Hepatocyte (in vitro differentiated cells): ENCODE measurements around the gene STK32B. TPM values are rescaled to one million over a fixed set of nuclear protein-coding genes. Genes with fewer than 3 reads are reported as not detected.

Source experiments
- DNase-seq: peaks from one replicate; pipeline ENCODE4 v3.0.0-alpha.2; 2016; ENCODE audit warnings: low spot score
- H2AFZ ChIP-seq: fragments of 200-600 bp; sonication (generic); 2 replicates; pipeline ENCODE4 v1.6.0; 2016; ENCODE audit warnings: antibody characterized with exemption, mild to moderate bottlenecking
- H3K27ac ChIP-seq: fragments of 200-600 bp; sonication (generic); 2 replicates; pipeline ENCODE4 v1.5.1; 2016; ENCODE audit warnings: mild to moderate bottlenecking
- H3K27me3 ChIP-seq: fragments of 200-600 bp; sonication (generic); 2 replicates; pipeline ENCODE4 v1.6.1; 2016
- H3K36me3 ChIP-seq: fragments of 200-600 bp; sonication (generic); replicated peaks from 2 replicates; pipeline ENCODE4 v1.5.1; 2016; ENCODE audit warnings: low read depth; ENCODE audit not compliant: insufficient read depth
- H3K4me1 ChIP-seq: fragments of 200-600 bp; sonication (generic); 2 replicates; pipeline ENCODE4 v1.5.1; 2016; ENCODE audit warnings: mild to moderate bottlenecking, moderate library complexity; ENCODE audit not compliant: insufficient read depth
- H3K4me2 ChIP-seq: fragments of 200-600 bp; sonication (generic); 2 replicates; pipeline ENCODE4 v1.6.0; 2016
- H3K4me3 ChIP-seq: fragments of 200-600 bp; sonication (generic); 2 replicates; pipeline ENCODE4 v1.5.1; 2016; ENCODE audit warnings: mild to moderate bottlenecking
- H3K79me2 ChIP-seq: fragments of 200-600 bp; sonication (generic); 2 replicates; pipeline ENCODE4 v1.6.0; 2017; ENCODE audit warnings: mild to moderate bottlenecking
- H3K9me2 ChIP-seq: fragments of 200-600 bp; sonication (generic); replicated peaks from 2 replicates; pipeline ENCODE4 v1.6.0; 2017; ENCODE audit warnings: mild to moderate bottlenecking; ENCODE audit not compliant: insufficient read depth
- H3K9me3 ChIP-seq: fragments of 200-600 bp; sonication (generic); 2 replicates; pipeline ENCODE4 v1.5.1; 2016; ENCODE audit warnings: low read depth, mild to moderate bottlenecking
- H4K20me1 ChIP-seq: fragments of 200-600 bp; sonication (generic); 2 replicates; pipeline ENCODE4 v1.6.0; 2016; ENCODE audit warnings: mild to moderate bottlenecking; ENCODE audit not compliant: insufficient read depth, poor library complexity, severe bottlenecking
- CTCF ChIP-seq: fragments of 200-600 bp; sonication (generic); IDR thresholded peaks from 2 replicates; pipeline ENCODE4 v1.5.1; 2016; ENCODE audit warnings: antibody characterized with exemption, mild to moderate bottlenecking; ENCODE audit not compliant: poor library complexity
- EZH2 ChIP-seq: fragments of 200-600 bp; sonication (generic); IDR thresholded peaks from 2 replicates; pipeline ENCODE4 v1.6.1; 2016; ENCODE audit warnings: antibody characterized with exemption, mild to moderate bottlenecking, borderline replicate concordance
- EZH2phosphoT487 ChIP-seq: fragments of 200-600 bp; sonication (generic); IDR thresholded peaks from one replicate; pipeline ENCODE4 v1.6.1; 2018; ENCODE audit warnings: antibody characterized with exemption, mild to moderate bottlenecking, low read depth, moderate library complexity; ENCODE audit not compliant: unreplicated experiment, severe bottlenecking
- WGBS: methylation state at CpG from one replicate; pipeline ENCODE4 v1.1.6; 2016; ENCODE audit warnings: low lambda C conversion rate; ENCODE audit errors: missing lambda C conversion rate; 5-methylcytosine and 5-hydroxymethylcytosine counted together
- polyA plus RNA-seq: library from polyadenylated mRNA; unstranded; fragments of >200 nt; fragmentation: Nextera tagmentation; extraction: Ambion mirVana; gene quantifications from 2 replicates; pipeline ENCODE4 v1.2.1, GENCODE V29; 2016
- total RNA-seq: library from RNA; depleted of rRNA; stranded (reverse); fragments of >200 nt; gene quantifications from 2 replicates; pipeline ENCODE4 v1.2.3, GENCODE V29; 2014

The STK32B gene
- total and polyA plus RNA-seq, 2 experiments from 2014 or later = 0.51 to 1.6 TPM

GRCh38 chr4:5050520-5051277 lies 581 bp upstream of the STK32B start:
- Histone ChIP-seq H3K9me3 (no peaks in the 10 kb centered on the region), H4K20me1 (no peaks in the 10 kb centered on the region)
- WGBS = 3% methylated on average over 36 of the region's 36 CpGs

GRCh38 chr4:5052204-5052702 lies 973 bp downstream of the STK32B start:
- no peaks in the 10 kb centered on the region for H4K20me1 ChIP-seq
- no peaks in the 10 kb centered on the region for H3K9me3 ChIP-seq
- 40% methylated on average over 16 of the region's 18 CpGs for WGBS
- no peaks in the 10 kb centered on the region for H3K9me2 ChIP-seq
- TF ChIP-seq EZH2 (no peak), EZH2phosphoT487 (no peak)
- no peak overlapping the region for H3K27ac ChIP-seq
- H2AFZ ChIP-seq = peak overlapping the region; percentile 96
- DNase-seq = no peak
- H3K4me3 ChIP-seq = no peak overlapping the region
- no peaks in the 10 kb centered on the region for H3K36me3 ChIP-seq
- H3K4me1 ChIP-seq = peaks cover 6% of the 10 kb centered on the region
- peaks cover 29% of the 10 kb centered on the region for H3K27me3 ChIP-seq
- H3K79me2 ChIP-seq = no peaks in the 10 kb centered on the region
- H3K4me2 ChIP-seq = peak overlapping the region; percentile 99

More at GRCh38 chr4:5050520-5051277, 581 bp upstream of the STK32B start:
- Histone ChIP-seq H3K36me3 (no peaks in the 10 kb centered on the region), H3K4me3 (peak overlapping the region; percentile 75), H2AFZ (peak overlapping the region; percentile 96), H3K9me2 (no peaks in the 10 kb centered on the region), H3K27me3 (peaks cover 29% of the 10 kb centered on the region), H3K4me1 (peaks cover 6% of the 10 kb centered on the region), H3K27ac (no peak overlapping the region), H3K79me2 (no peaks in the 10 kb centered on the region), H3K4me2 (peak overlapping the region; percentile 99)
- TF ChIP-seq EZH2phosphoT487 (no peak), EZH2 (peak; percentile 38), CTCF (peak; percentile 74)
- peak; percentile 87 for DNase-seq

GRCh38 chr4:5052726-5053425 lies 1.6 kb downstream of the STK32B start:
- no peak overlapping the region for H3K27ac ChIP-seq
- 74% methylated on average over 6 of the region's 6 CpGs for WGBS

More at GRCh38 chr4:5052726-5053425, 1.6 kb downstream of the STK32B start:
- TF ChIP-seq CTCF (no peak), EZH2phosphoT487 (no peak), EZH2 (no peak)
- no peaks in the 10 kb centered on the region for H4K20me1 ChIP-seq
- H3K4me3 ChIP-seq = no peak overlapping the region
- H3K4me1 ChIP-seq = peaks cover 6% of the 10 kb centered on the region
- H3K36me3 ChIP-seq = no peaks in the 10 kb centered on the region
- peak overlapping the region; percentile 99 for H3K4me2 ChIP-seq
- H3K27me3 ChIP-seq = peaks cover 29% of the 10 kb centered on the region
- no peaks in the 10 kb centered on the region for H3K9me3 ChIP-seq
- DNase-seq = no peak
- H3K79me2 ChIP-seq = no peaks in the 10 kb centered on the region
- H2AFZ ChIP-seq = no peak overlapping the region
- H3K9me2 ChIP-seq = no peaks in the 10 kb centered on the region
